Memory B cell (primary cell): ENCODE data around the gene GRID2.

Experiments
- ATAC-seq: fragments of 150-1000 bp; cut with Tn5 transposase; 2 replicates; pipeline ENCODE4 v1.10.0; 2021; ENCODE audit warnings: low read depth, mild to moderate bottlenecking, moderate library complexity
- DNase-seq, 2 donors: peaks; one replicate each; pipeline ENCODE4 v3.0.0; 2022; ENCODE audit warnings: low spot score in 2 of 2
- H3K27ac Mint-ChIP-seq: one replicate; pipeline ENCODE4 v1.8.0; 2022; ENCODE audit warnings: mild to moderate bottlenecking, moderate library complexity, mixed read lengths
- H3K27me3 Mint-ChIP-seq: one replicate; pipeline ENCODE4 v1.8.0; 2022; ENCODE audit warnings: mixed read lengths
- H3K36me3 Mint-ChIP-seq: one replicate; pipeline ENCODE4 v1.8.0; 2022; ENCODE audit warnings: mild to moderate bottlenecking, mixed read lengths
- H3K4me1 Mint-ChIP-seq: one replicate; pipeline ENCODE4 v1.8.0; 2022; ENCODE audit warnings: mixed read lengths
- H3K4me3 Mint-ChIP-seq: one replicate; pipeline ENCODE4 v1.8.0; 2022; ENCODE audit warnings: mild to moderate bottlenecking, moderate library complexity, mixed read lengths
- H3K9me3 Mint-ChIP-seq: one replicate; pipeline ENCODE4 v1.8.0; 2022; ENCODE audit warnings: mixed read lengths

GRID2 gene

DNA sequence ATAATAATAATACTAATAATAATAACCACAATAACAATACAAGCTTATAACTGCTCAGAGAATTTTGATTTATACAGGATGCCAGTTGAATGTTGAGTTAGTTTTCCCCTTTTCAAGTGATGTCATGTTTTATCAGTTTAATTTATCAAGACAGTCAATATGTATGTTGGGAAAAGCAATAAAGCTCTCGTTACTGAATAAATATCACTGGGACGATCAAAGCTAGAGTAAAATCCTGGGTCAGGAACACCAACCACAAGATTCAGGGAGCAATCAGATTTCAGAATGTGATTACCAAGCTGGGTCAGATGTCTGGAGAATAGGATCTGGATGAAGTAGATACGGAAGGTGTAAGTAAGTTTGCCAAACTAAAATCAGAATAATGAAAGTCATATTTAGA is 179.6 kb downstream of the GRID2 start:
- Mint-ChIP-seq H3K4me3 (no peak overlapping the region), H3K27ac (no peak overlapping the region), H3K36me3 (no peaks in the 10 kb centered on the region), H3K4me1 (no peaks in the 10 kb centered on the region), H3K27me3 (no peaks in the 10 kb centered on the region), H3K9me3 (peaks cover 1% of the 10 kb centered on the region)
- no peak for DNase-seq
- no peak for ATAC-seq

DNA sequence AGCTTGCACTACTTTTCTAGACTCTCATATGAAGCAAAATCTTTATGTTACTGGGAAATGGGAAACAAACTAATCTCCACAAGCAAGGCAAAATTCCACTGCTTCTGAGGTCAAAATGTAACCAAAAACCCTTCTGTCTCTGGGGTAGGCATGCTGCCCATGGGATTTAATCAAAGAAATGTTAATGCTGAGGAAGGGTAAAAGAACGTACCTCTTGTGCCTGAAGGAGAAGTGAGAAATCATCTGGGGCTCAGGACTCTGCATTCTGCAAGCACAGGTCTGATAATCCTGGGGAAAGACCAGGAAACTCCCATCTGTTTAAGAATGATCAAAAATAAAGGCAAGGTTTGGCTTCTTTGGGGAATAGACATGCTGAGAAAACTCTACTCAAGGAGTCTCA is 184.7 kb downstream of the GRID2 start:
- no peaks in the 10 kb centered on the region for H3K4me1 Mint-ChIP-seq
- H3K36me3 Mint-ChIP-seq, result no peaks in the 10 kb centered on the region
- H3K9me3 Mint-ChIP-seq, result peaks cover 1% of the 10 kb centered on the region
- ATAC-seq (no peak), DNase-seq (no peak)
- no peak overlapping the region for H3K4me3 Mint-ChIP-seq
- no peaks in the 10 kb centered on the region for H3K27me3 Mint-ChIP-seq
- no peak overlapping the region for H3K27ac Mint-ChIP-seq

- Mint-ChIP-seq H3K27ac (no peak overlapping the region), H3K36me3 (no peaks in the 10 kb centered on the region), H3K4me1 (no peaks in the 10 kb centered on the region), H3K9me3 (no peaks in the 10 kb centered on the region), H3K4me3 (no peak overlapping the region), H3K27me3 (no peaks in the 10 kb centered on the region)
- DNase-seq (no peak), ATAC-seq (no peak)
Observed at GRCh38 chr4:92497141-92497540, 193.4 kb downstream of the GRID2 start.

DNA sequence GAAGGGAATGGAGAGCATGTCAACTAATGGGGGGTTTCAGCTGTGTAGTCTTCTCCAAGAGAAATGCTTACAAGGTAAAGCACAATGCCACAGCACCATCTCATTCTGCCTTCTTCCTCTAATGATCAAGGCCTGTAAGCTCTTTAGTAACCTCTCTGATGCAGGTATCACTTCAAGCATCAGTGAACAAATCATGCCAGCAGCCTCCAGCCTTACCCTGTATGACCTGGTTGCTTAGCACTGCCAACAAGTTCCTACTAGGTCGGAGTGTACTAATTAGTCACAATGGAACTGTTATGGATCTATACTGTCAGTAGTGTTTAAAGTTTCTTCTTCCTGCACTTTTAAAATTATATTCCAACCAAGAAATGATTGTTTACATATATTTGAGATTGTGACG is 197.7 kb downstream of the GRID2 start:
- H3K27ac Mint-ChIP-seq, result no peak overlapping the region
- no peak overlapping the region for H3K4me3 Mint-ChIP-seq
- H3K4me1 Mint-ChIP-seq, result no peaks in the 10 kb centered on the region
- peaks cover 2% of the 10 kb centered on the region for H3K9me3 Mint-ChIP-seq
- H3K36me3 Mint-ChIP-seq, result no peaks in the 10 kb centered on the region
- ATAC-seq (no peak), DNase-seq (no peak)
- no peaks in the 10 kb centered on the region for H3K27me3 Mint-ChIP-seq

DNA sequence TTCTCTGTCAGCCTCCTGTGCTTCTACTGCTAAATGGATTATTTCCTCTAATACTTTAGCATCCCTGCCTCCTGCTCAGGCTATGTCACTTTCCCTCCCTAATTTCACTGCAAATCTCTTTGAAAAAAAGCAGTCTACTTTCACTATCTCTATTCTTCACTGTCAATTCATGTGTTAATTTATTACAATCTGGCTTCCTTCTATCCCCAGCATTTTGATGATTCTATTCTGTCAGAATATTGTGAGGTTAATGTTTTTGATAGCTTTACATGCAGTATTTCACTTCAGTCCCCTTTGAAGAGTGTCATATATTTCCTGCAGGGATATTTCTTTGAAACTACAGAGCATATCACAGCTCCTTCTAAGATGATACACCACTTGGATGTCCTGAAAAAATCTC is 203.2 kb downstream of the GRID2 start:
- DNase-seq, result no peak
- Mint-ChIP-seq H3K36me3 (no peaks in the 10 kb centered on the region), H3K4me3 (no peak overlapping the region), H3K27me3 (no peaks in the 10 kb centered on the region), H3K27ac (no peak overlapping the region), H3K9me3 (peaks cover 9% of the 10 kb centered on the region), H3K4me1 (no peaks in the 10 kb centered on the region)
- ATAC-seq, result no peak

DNA sequence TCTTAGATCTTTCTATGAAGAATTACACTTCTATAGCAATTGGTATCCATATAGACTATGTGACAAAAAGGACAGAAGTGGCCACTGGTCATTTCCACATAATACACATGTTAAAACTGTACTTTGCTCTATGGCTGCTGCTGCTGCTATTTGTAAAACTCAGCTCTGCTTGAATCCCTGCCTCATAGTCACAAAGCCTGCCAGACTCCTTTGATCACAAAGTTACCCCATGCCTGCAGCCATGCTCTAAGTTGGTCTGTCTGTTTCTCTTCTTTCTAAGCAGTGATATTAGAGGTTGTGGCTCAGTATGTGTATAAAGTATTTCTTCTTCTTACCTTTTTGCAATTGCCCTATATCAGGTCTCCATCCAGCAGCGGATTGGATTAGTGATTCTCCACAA is 210.9 kb downstream of the GRID2 start:
- H3K9me3 Mint-ChIP-seq, result peaks cover 4% of the 10 kb centered on the region
- no peak overlapping the region for H3K27ac Mint-ChIP-seq
- no peaks in the 10 kb centered on the region for H3K36me3 Mint-ChIP-seq

DNA sequence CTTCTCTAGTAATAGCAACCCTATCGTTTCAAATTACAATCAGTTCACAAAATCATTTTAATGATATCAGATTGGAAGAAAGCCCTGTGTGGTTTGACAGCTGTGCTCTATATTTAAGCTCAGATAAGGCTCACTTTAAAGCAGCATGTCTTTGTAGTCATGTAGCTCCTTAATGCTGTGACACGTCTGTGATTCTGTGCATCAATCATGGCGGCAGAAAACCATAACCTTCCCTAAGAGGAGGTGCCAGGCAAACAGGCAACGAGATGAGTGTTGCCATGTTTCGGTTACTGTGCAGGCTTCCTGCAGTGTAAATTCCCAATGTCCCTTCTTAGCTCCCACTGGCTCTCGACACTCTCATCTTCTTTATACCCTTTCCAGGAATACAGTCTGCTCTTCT is 212.7 kb downstream of the GRID2 start:
- peaks cover 2% of the 10 kb centered on the region for H3K9me3 Mint-ChIP-seq
- H3K27me3 Mint-ChIP-seq, result no peaks in the 10 kb centered on the region
- H3K36me3 Mint-ChIP-seq, result no peaks in the 10 kb centered on the region
- H3K4me1 Mint-ChIP-seq, result no peaks in the 10 kb centered on the region
- ATAC-seq, result no peak
- no peak for DNase-seq
- H3K27ac Mint-ChIP-seq, result no peak overlapping the region
- H3K4me3 Mint-ChIP-seq, result no peak overlapping the region

More for the DNA sequence above, 210.9 kb downstream of the GRID2 start:
- ATAC-seq, result no peak
- no peak overlapping the region for H3K4me3 Mint-ChIP-seq
- DNase-seq, result no peak
- H3K4me1 Mint-ChIP-seq, result no peaks in the 10 kb centered on the region
- H3K27me3 Mint-ChIP-seq, result no peaks in the 10 kb centered on the region

DNA sequence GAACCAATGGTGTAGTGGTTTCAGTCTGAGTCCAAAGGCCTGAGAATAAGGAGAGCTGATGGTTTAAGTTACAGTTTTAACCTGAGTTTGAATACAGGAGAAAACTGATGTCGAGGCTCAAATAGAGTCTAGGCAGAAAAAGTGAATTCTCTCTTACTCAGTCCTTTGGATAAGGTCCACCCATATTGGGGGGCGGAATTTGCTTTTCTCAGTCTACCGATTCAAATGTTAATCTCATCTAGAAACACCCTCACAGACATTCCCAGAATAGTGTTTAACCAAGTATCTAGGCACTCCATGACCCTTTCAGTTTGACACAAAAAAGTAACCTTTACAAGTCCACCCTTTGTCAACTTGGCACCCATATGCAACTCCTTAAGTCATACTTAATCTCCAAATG is 216.0 kb downstream of the GRID2 start:
- H3K36me3 Mint-ChIP-seq, result no peaks in the 10 kb centered on the region
- H3K27ac Mint-ChIP-seq, result no peak overlapping the region
- peaks cover 1% of the 10 kb centered on the region for H3K9me3 Mint-ChIP-seq
- no peak overlapping the region for H3K4me3 Mint-ChIP-seq
- no peaks in the 10 kb centered on the region for H3K4me1 Mint-ChIP-seq
- H3K27me3 Mint-ChIP-seq, result no peaks in the 10 kb centered on the region
- DNase-seq (no peak), ATAC-seq (no peak)

GRCh38 chr4:92520563-92520962 is 216.8 kb downstream of the GRID2 start:
- Mint-ChIP-seq H3K27me3 (no peaks in the 10 kb centered on the region), H3K4me1 (no peaks in the 10 kb centered on the region), H3K9me3 (peaks cover 1% of the 10 kb centered on the region), H3K36me3 (no peaks in the 10 kb centered on the region), H3K27ac (no peak overlapping the region), H3K4me3 (no peak overlapping the region)
- ATAC-seq, result no peak
- DNase-seq, result no peak

DNA sequence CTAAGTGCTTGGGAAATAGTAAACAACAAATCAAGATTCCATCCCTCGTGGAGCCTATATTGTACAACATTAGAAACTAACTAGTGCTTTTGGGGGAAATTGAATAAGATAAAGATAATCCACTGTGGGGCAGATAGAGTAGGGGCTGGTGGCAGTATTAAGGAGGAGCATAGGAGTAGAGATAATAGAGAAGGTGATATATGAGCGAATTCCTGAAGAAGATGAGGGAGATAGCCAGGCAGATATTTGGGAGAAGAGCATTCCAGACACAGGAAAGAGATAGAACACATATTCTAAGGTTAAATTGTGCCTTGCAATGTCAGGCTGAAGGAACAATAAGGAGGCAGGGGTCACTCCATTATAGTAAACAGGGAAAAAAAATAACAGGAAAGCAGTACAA is 218.2 kb downstream of the GRID2 start:
- H3K27ac Mint-ChIP-seq, result no peak overlapping the region
- H3K27me3 Mint-ChIP-seq, result no peaks in the 10 kb centered on the region
- no peaks in the 10 kb centered on the region for H3K4me1 Mint-ChIP-seq
- ATAC-seq, result no peak
- peaks cover 1% of the 10 kb centered on the region for H3K9me3 Mint-ChIP-seq
- no peaks in the 10 kb centered on the region for H3K36me3 Mint-ChIP-seq
- no peak for DNase-seq
- H3K4me3 Mint-ChIP-seq, result no peak overlapping the region

DNA sequence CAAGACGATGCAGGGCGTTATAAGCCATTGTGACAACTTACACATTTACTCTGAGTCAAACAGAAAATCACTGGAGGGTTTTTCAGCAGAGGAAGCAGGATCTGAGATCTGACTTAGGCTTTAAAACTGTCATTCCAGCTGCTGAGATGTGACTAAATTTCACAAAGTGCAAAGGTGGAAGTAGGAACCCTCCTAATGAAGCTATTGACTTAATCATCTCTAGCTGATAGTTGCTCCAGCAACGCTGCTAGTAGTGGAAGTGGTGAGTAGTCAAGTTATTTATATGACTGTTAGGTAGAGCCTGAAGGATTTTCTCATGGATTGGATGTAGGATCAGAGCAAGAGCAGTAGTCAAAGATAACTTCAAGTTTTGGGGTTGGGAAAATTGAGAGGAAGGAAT is 218.6 kb downstream of the GRID2 start:
- Mint-ChIP-seq H3K9me3 (peaks cover 1% of the 10 kb centered on the region), H3K36me3 (no peaks in the 10 kb centered on the region), H3K27ac (no peak overlapping the region), H3K27me3 (no peaks in the 10 kb centered on the region), H3K4me1 (no peaks in the 10 kb centered on the region), H3K4me3 (no peak overlapping the region)
- DNase-seq, result no peak
- ATAC-seq, result no peak

DNA sequence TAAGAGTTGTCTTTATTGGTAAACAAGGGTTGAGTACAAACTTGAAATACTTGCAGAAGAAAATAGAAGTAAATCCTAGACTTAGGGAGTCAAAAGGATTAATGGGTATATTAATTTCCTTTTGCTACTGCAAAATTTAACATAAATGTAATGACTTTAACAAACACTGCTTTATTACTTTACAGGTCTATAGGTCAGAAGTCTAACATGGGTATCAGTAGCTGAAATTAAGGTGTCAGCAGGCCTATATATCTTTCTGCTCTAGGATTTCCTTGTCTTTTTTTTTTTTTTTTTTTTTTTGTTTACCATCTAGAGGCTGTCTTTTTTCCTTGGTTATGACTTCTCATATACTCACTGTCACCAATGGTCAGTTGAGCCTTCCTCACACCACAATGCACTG is 220.4 kb downstream of the GRID2 start:
- H3K4me3 Mint-ChIP-seq, result no peak overlapping the region
- no peaks in the 10 kb centered on the region for H3K36me3 Mint-ChIP-seq
- ATAC-seq (no peak), DNase-seq (no peak)
- peaks cover 3% of the 10 kb centered on the region for H3K9me3 Mint-ChIP-seq
- H3K27ac Mint-ChIP-seq, result no peak overlapping the region
- H3K4me1 Mint-ChIP-seq, result no peaks in the 10 kb centered on the region
- no peaks in the 10 kb centered on the region for H3K27me3 Mint-ChIP-seq

GRCh38 chr4:92528541-92528940 is 224.8 kb downstream of the GRID2 start:
- DNase-seq (no peak), ATAC-seq (no peak)
- no peaks in the 10 kb centered on the region for H3K27me3 Mint-ChIP-seq
- H3K4me1 Mint-ChIP-seq, result no peaks in the 10 kb centered on the region
- peaks cover 6% of the 10 kb centered on the region for H3K9me3 Mint-ChIP-seq
- no peak overlapping the region for H3K27ac Mint-ChIP-seq
- no peaks in the 10 kb centered on the region for H3K36me3 Mint-ChIP-seq
- H3K4me3 Mint-ChIP-seq, result no peak overlapping the region

DNA sequence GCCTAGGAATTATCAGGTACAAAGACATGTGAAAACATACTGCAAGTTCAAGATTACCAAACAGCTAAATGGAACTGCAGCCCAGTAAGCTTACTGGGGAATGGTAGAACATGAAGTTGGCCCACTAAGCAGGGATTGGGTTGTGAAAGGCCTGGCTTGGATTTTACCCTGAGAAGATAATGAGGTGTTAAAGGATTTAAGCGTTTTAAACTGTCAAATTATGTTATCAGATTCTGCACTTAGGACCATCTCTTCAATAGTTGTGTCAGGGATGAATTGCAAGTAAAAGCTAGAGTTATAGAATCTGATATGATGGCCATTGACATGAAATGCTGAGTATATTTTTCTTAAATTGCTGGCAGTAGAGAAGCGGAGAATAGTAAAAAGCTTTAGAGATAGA is 225.7 kb downstream of the GRID2 start:
- Mint-ChIP-seq H3K4me1 (no peaks in the 10 kb centered on the region), H3K27me3 (no peaks in the 10 kb centered on the region), H3K36me3 (no peaks in the 10 kb centered on the region), H3K27ac (no peak overlapping the region), H3K9me3 (peaks cover 6% of the 10 kb centered on the region), H3K4me3 (no peak overlapping the region)
- DNase-seq (no peak), ATAC-seq (no peak)

DNA sequence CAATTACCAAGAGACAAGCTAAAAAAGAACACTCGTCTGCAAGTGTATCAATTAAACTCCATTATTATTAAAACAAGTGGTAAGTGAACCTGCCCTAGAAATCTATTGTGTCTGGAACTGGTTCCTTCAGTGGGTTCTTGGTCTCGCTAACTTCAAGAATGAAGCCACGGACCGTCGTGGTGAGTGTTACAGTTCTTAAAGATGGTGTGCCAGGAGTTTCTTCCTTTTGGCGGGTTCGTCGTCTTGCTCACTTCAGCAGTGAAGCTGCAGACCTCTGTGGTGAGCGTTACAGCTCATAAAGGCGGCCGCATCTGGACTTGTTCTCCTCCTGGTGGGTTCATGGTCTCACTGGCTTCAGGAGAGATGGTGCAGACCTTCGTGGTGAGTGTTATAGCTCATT is 231.8 kb downstream of the GRID2 start:
- Mint-ChIP-seq H3K4me1 (no peaks in the 10 kb centered on the region), H3K36me3 (no peaks in the 10 kb centered on the region), H3K4me3 (no peak overlapping the region), H3K9me3 (peaks cover 3% of the 10 kb centered on the region), H3K27ac (no peak overlapping the region), H3K27me3 (no peaks in the 10 kb centered on the region)
- DNase-seq, result no peak
- ATAC-seq, result no peak

- no peak for ATAC-seq
- no peak overlapping the region for H3K4me3 Mint-ChIP-seq
- DNase-seq, result no peak
- H3K9me3 Mint-ChIP-seq, result peaks cover 2% of the 10 kb centered on the region
- H3K27ac Mint-ChIP-seq, result no peak overlapping the region
- no peaks in the 10 kb centered on the region for H3K4me1 Mint-ChIP-seq
- no peaks in the 10 kb centered on the region for H3K36me3 Mint-ChIP-seq
- H3K27me3 Mint-ChIP-seq, result no peaks in the 10 kb centered on the region
Observed at GRCh38 chr4:92551616-92552015, 247.8 kb downstream of the GRID2 start.
